HepG2 (cell line): ENCODE results near the gene PIGL. TPM values are rescaled to one million over a fixed set of nuclear protein-coding genes. Genes with fewer than 3 reads are reported as not detected.
A peak's percentile ranks its signal among the peaks of the same experiment; 100 is the strongest.

Source experiments
- BCL6 ChIP-seq: IDR thresholded peaks from 2 replicates; pipeline ENCODE4 v1.6.1; 2016; ENCODE audit warnings: missing genetic modification reagents, missing compliant biosample characterization
- EEA1 ChIP-seq: sonication (generic); formaldehyde crosslinking; IDR thresholded peaks from 2 replicates; pipeline ENCODE4 v1.5.1; 2020; ENCODE audit warnings: mild to moderate bottlenecking, missing genetic modification reagents, borderline replicate concordance
- GABPB1 ChIP-seq: IDR thresholded peaks from 2 replicates; pipeline ENCODE4 v1.6.1; 2016; ENCODE audit warnings: mild to moderate bottlenecking, missing genetic modification reagents, moderate library complexity, missing compliant biosample characterization
- MEIS1 ChIP-seq: sonication (generic); formaldehyde crosslinking; IDR thresholded peaks from 2 replicates; pipeline ENCODE4 v1.9.0; 2021; ENCODE audit warnings: mild to moderate bottlenecking, missing genetic modification reagents, moderate library complexity, borderline replicate concordance
- MIER2 ChIP-seq: IDR thresholded peaks from 2 replicates; pipeline ENCODE4 v1.6.1; 2016; ENCODE audit warnings: missing biosample characterization, missing genetic modification reagents
- NR3C1 ChIP-seq: sonication (generic); formaldehyde crosslinking; IDR thresholded peaks from 2 replicates; pipeline ENCODE4 v1.4.0; 2020; ENCODE audit warnings: missing genetic modification reagents
- SIN3A ChIP-seq: IDR thresholded peaks from 2 replicates; pipeline ENCODE4 v1.6.1; 2011; ENCODE audit warnings: low read depth, mild to moderate bottlenecking, control low read depth, low read length, borderline replicate concordance
- SMYD3 ChIP-seq: sonication (generic); formaldehyde crosslinking; IDR thresholded peaks from 2 replicates; pipeline ENCODE4 v1.8.1; 2023; ENCODE audit warnings: mild to moderate bottlenecking, missing genetic modification reagents
- ZNF263 ChIP-seq: sonication (generic); formaldehyde crosslinking; IDR thresholded peaks from 2 replicates; pipeline ENCODE4 v1.4.0; 2020; ENCODE audit warnings: missing genetic modification reagents
- ZNF446 ChIP-seq: sonication (generic); formaldehyde crosslinking; IDR thresholded peaks from 2 replicates; pipeline ENCODE4 v1.5.0; 2020; ENCODE audit warnings: mild to moderate bottlenecking, missing genetic modification reagents
- polyA plus RNA-seq, 8 experiments: library from polyadenylated mRNA; depleted of rRNA in 3 of 8; stranded (reverse) in 7 of 8; unstranded in 1 of 8; fragments of >200 nt; fragmentation: Illumina TruSeq in 4 of 8; extraction: Trizol in 4 of 8; gene quantifications; 2 replicates each; pipeline versions ENCODE4 v1.2.1 to v1.2.3, GENCODE V29; 2011 to 2016; ENCODE audit warnings: low read depth in 4 of 8, missing spikeins in 1 of 8, mixed read lengths in 1 of 8; ENCODE audit not compliant: insufficient read depth in 1 of 8
- total RNA-seq, 5 experiments: library from RNA; depleted of rRNA; stranded (reverse); fragments of >200 nt; fragmentation: Illumina TruSeq; extraction: Trizol; gene quantifications; 2 replicates each; pipeline ENCODE4 v1.2.3, GENCODE V29; 2016; ENCODE audit warnings: low read depth in 1 of 5
- TF ChIP-seq, protein P1 (sequence below), 2 experiments: sonication (generic) in 1 of 2; formaldehyde crosslinking in 1 of 2; IDR thresholded peaks; 2 replicates each; pipeline versions ENCODE4 v1.6.1 to v1.9.0; 2014 to 2022; ENCODE audit warnings: antibody characterized with exemption in 1 of 2, borderline replicate concordance in 1 of 2, inconsistent platforms in 1 of 2, low read depth in 1 of 2, missing genetic modification reagents in 1 of 2
- TF ChIP-seq, protein P2 (sequence below), 2 experiments: sonication (generic) in 1 of 2; formaldehyde crosslinking in 1 of 2; IDR thresholded peaks; 2 replicates each; pipeline versions ENCODE4 v1.4.0 to v1.6.1; 2018 to 2020; ENCODE audit warnings: missing genetic modification reagents in 2 of 2, borderline replicate concordance in 1 of 2, low read depth in 1 of 2, mild to moderate bottlenecking in 1 of 2, missing biosample characterization in 1 of 2
- TF ChIP-seq, protein P3 (sequence below): sonication (generic); formaldehyde crosslinking; IDR thresholded peaks from 2 replicates; pipeline ENCODE4 v1.5.1; 2020; ENCODE audit warnings: mild to moderate bottlenecking, moderate library complexity, missing genetic modification reagents
- TF ChIP-seq, protein P4 (sequence below): sonication (generic); formaldehyde crosslinking; IDR thresholded peaks from 2 replicates; pipeline ENCODE4 v1.4.0; 2020; ENCODE audit warnings: missing genetic modification reagents
- TF ChIP-seq, protein P5 (sequence below): IDR thresholded peaks from 2 replicates; pipeline ENCODE4 v1.6.1; 2016; ENCODE audit warnings: missing genetic modification reagents, missing compliant biosample characterization
- TF ChIP-seq, protein P6 (sequence below): IDR thresholded peaks from 2 replicates; pipeline ENCODE4 v1.6.1; 2018; ENCODE audit warnings: missing genetic modification reagents

PIGL gene
- total and polyA plus RNA-seq, 2 of the 13 experiments (the other 11 are each of a cell fraction or from before 2014, with no cell fraction given) = 28.5 to 63.8 TPM

DNA sequence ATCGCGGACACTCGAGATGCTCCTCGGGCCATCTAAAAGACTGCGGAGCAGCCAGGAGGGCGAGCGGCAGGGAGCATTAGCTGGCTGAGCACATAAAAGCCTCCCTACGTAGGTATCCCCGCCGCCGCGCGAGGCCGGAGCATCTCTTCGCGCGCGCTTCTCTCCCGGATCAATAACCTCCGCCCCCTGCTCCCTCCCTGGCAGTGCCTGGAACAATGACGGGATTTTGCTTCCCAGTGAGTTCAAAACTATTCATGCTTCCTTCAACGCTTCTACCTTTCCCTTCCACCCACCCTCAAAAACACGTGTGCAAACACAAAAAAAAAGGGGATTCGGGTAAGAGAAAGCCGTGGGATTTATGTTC lies 135.3 kb downstream of the PIGL start (continued):
- TF ChIP-seq, protein P1, sequence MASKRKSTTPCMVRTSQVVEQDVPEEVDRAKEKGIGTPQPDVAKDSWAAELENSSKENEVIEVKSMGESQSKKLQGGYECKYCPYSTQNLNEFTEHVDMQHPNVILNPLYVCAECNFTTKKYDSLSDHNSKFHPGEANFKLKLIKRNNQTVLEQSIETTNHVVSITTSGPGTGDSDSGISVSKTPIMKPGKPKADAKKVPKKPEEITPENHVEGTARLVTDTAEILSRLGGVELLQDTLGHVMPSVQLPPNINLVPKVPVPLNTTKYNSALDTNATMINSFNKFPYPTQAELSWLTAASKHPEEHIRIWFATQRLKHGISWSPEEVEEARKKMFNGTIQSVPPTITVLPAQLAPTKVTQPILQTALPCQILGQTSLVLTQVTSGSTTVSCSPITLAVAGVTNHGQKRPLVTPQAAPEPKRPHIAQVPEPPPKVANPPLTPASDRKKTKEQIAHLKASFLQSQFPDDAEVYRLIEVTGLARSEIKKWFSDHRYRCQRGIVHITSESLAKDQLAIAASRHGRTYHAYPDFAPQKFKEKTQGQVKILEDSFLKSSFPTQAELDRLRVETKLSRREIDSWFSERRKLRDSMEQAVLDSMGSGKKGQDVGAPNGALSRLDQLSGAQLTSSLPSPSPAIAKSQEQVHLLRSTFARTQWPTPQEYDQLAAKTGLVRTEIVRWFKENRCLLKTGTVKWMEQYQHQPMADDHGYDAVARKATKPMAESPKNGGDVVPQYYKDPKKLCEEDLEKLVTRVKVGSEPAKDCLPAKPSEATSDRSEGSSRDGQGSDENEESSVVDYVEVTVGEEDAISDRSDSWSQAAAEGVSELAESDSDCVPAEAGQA (IDR thresholded peaks at IDR 0.05; ENCODE audit: low read depth) = no peak
- TF ChIP-seq, protein P1 (CRISPR knock-in tag; IDR thresholded peaks at IDR 0.05; ENCODE audit: borderline replicate concordance) = no peak
- TF ChIP-seq, protein P2, sequence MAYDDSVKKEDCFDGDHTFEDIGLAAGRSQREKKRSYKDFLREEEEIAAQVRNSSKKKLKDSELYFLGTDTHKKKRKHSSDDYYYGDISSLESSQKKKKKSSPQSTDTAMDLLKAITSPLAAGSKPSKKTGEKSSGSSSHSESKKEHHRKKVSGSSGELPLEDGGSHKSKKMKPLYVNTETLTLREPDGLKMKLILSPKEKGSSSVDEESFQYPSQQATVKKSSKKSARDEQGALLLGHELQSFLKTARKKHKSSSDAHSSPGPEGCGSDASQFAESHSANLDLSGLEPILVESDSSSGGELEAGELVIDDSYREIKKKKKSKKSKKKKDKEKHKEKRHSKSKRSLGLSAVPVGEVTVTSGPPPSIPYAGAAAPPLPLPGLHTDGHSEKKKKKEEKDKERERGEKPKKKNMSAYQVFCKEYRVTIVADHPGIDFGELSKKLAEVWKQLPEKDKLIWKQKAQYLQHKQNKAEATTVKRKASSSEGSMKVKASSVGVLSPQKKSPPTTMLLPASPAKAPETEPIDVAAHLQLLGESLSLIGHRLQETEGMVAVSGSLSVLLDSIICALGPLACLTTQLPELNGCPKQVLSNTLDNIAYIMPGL (CRISPR knock-in tag; IDR thresholded peaks at IDR 0.05; ENCODE audit: borderline replicate concordance in 1 of 2, low read depth in 1 of 2) = no peak; a peak in 3 of 4 replicates
- TF ChIP-seq ZNF263 (CRISPR knock-in tag) (no peak), ZNF446 (no peak), BCL6 (CRISPR knock-in tag) (peak; percentile 22; the same call in 1 of the 2 replicates), EEA1 (CRISPR knock-in tag) (no peak), SMYD3 (CRISPR knock-in tag) (0 out of 2 replicates have a peak, but pooled peaks have one; percentile 40), MIER2 (CRISPR knock-in tag) (0 out of 2 replicates have a peak, but pooled peaks have one; percentile 3), NR3C1 (CRISPR knock-in tag) (no peak), GABPB1 (0 out of 2 replicates have a peak, but pooled peaks have one; percentile 1), MEIS1 (CRISPR knock-in tag) (no peak), SIN3A (peak; percentile 49; the same call in 1 of the 2 replicates)
- TF ChIP-seq, protein P3, sequence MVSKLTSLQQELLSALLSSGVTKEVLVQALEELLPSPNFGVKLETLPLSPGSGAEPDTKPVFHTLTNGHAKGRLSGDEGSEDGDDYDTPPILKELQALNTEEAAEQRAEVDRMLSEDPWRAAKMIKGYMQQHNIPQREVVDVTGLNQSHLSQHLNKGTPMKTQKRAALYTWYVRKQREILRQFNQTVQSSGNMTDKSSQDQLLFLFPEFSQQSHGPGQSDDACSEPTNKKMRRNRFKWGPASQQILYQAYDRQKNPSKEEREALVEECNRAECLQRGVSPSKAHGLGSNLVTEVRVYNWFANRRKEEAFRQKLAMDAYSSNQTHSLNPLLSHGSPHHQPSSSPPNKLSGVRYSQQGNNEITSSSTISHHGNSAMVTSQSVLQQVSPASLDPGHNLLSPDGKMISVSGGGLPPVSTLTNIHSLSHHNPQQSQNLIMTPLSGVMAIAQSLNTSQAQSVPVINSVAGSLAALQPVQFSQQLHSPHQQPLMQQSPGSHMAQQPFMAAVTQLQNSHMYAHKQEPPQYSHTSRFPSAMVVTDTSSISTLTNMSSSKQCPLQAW (CRISPR knock-in tag) = peak; percentile 75; the same call in 1 of the 2 replicates
- TF ChIP-seq, protein P4, sequence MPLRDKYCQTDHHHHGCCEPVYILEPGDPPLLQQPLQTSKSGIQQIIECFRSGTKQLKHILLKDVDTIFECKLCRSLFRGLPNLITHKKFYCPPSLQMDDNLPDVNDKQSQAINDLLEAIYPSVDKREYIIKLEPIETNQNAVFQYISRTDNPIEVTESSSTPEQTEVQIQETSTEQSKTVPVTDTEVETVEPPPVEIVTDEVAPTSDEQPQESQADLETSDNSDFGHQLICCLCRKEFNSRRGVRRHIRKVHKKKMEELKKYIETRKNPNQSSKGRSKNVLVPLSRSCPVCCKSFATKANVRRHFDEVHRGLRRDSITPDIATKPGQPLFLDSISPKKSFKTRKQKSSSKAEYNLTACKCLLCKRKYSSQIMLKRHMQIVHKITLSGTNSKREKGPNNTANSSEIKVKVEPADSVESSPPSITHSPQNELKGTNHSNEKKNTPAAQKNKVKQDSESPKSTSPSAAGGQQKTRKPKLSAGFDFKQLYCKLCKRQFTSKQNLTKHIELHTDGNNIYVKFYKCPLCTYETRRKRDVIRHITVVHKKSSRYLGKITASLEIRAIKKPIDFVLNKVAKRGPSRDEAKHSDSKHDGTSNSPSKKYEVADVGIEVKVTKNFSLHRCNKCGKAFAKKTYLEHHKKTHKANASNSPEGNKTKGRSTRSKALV (CRISPR knock-in tag) = 0 out of 2 replicates have a peak, but pooled peaks have one; percentile 19
- TF ChIP-seq, protein P5, sequence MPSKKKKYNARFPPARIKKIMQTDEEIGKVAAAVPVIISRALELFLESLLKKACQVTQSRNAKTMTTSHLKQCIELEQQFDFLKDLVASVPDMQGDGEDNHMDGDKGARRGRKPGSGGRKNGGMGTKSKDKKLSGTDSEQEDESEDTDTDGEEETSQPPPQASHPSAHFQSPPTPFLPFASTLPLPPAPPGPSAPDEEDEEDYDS (CRISPR knock-in tag) = peak; percentile 38; the same call in 1 of the 2 replicates
- TF ChIP-seq, protein P6, sequence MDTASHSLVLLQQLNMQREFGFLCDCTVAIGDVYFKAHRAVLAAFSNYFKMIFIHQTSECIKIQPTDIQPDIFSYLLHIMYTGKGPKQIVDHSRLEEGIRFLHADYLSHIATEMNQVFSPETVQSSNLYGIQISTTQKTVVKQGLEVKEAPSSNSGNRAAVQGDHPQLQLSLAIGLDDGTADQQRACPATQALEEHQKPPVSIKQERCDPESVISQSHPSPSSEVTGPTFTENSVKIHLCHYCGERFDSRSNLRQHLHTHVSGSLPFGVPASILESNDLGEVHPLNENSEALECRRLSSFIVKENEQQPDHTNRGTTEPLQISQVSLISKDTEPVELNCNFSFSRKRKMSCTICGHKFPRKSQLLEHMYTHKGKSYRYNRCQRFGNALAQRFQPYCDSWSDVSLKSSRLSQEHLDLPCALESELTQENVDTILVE (CRISPR knock-in tag) = no peak
